Parathyroid adenoma (tissue), 2 donors: ENCODE measurements around the gene CPNE5.

Source experiments
- H2AFZ ChIP-seq: fragments of 300-600 bp; sonication (generic); one replicate; pipeline ENCODE4 v1.7.0; 2017; ENCODE audit warnings: antibody characterized with exemption, mild to moderate bottlenecking
- H3K27ac ChIP-seq: fragments of 300-600 bp; sonication (generic); one replicate; pipeline ENCODE4 v1.7.0; 2017
- H3K27me3 ChIP-seq: fragments of 300-600 bp; sonication (generic); one replicate; pipeline ENCODE4 v1.7.0; 2017; ENCODE audit warnings: low read length; ENCODE audit not compliant: control insufficient read depth, insufficient read depth
- H3K36me3 ChIP-seq: fragments of 300-600 bp; sonication (generic); one replicate; pipeline ENCODE4 v1.7.0; 2017; ENCODE audit warnings: low read length; ENCODE audit not compliant: control insufficient read depth, insufficient read depth
- H3K4me1 ChIP-seq: fragments of 300-600 bp; sonication (generic); one replicate; pipeline ENCODE4 v1.7.0; 2017; ENCODE audit warnings: control low read depth
- H3K4me2 ChIP-seq: fragments of 300-600 bp; sonication (generic); one replicate; pipeline ENCODE4 v1.7.0; 2017; ENCODE audit warnings: low read length
- H3K4me3 ChIP-seq: fragments of 300-600 bp; sonication (generic); one replicate; pipeline ENCODE4 v1.7.0; 2017; ENCODE audit warnings: low read depth, low read length
- H3K79me2 ChIP-seq: fragments of 300-600 bp; sonication (generic); one replicate; pipeline ENCODE4 v1.7.0; 2017; ENCODE audit warnings: control low read depth
- H3K9ac ChIP-seq: fragments of 300-600 bp; sonication (generic); one replicate; pipeline ENCODE4 v1.7.0; 2017; ENCODE audit warnings: mild to moderate bottlenecking
- H3K9me3 ChIP-seq: fragments of 300-600 bp; sonication (generic); one replicate; pipeline ENCODE4 v1.7.0; 2017; ENCODE audit warnings: low read length; ENCODE audit not compliant: control insufficient read depth
- CTCF ChIP-seq: fragments of 300-600 bp; sonication (generic); IDR thresholded peaks from one replicate; pipeline ENCODE4 v1.7.0; 2017; ENCODE audit warnings: antibody characterized with exemption, mild to moderate bottlenecking
- donor health status: primary hyperparathyroidism.

CPNE5 gene

GRCh38 chr6:36739947-36740817 lies 99.1 kb downstream of the CPNE5 start:
- Histone ChIP-seq H3K9me3 (no peaks in the 10 kb centered on the region), H3K4me2 (no peak overlapping the region), H2AFZ (no peak overlapping the region), H3K4me1 (peaks cover 5% of the 10 kb centered on the region), H3K27ac (no peak overlapping the region), H3K36me3 (no peaks in the 10 kb centered on the region), H3K4me3 (no peak overlapping the region), H3K9ac (no peak overlapping the region), H3K27me3 (no peaks in the 10 kb centered on the region), H3K79me2 (no peaks in the 10 kb centered on the region)
- TF ChIP-seq CTCF = no peak

GRCh38 chr6:36738108-36738507 lies 101.1 kb downstream of the CPNE5 start:
- Histone ChIP-seq H3K4me3 (no peak overlapping the region), H3K36me3 (no peaks in the 10 kb centered on the region), H3K79me2 (no peaks in the 10 kb centered on the region), H3K4me1 (peaks cover 6% of the 10 kb centered on the region), H3K9ac (no peak overlapping the region), H3K4me2 (no peak overlapping the region), H3K27ac (no peak overlapping the region), H3K9me3 (no peaks in the 10 kb centered on the region), H2AFZ (no peak overlapping the region), H3K27me3 (no peaks in the 10 kb centered on the region)
- no peak for TF ChIP-seq CTCF

GRCh38 chr6:36737043-36737785 lies 102.0 kb downstream of the CPNE5 start:
- Histone ChIP-seq H3K27me3 (no peaks in the 10 kb centered on the region), H3K27ac (no peak overlapping the region), H3K9me3 (no peaks in the 10 kb centered on the region), H3K4me1 (peaks cover 6% of the 10 kb centered on the region), H3K4me3 (no peak overlapping the region), H2AFZ (no peak overlapping the region), H3K4me2 (no peak overlapping the region), H3K79me2 (no peaks in the 10 kb centered on the region), H3K36me3 (no peaks in the 10 kb centered on the region), H3K9ac (no peak overlapping the region)
- TF ChIP-seq CTCF = no peak

GRCh38 chr6:36735110-36736071 lies 103.9 kb downstream of the CPNE5 start:
- H3K9ac ChIP-seq = no peak overlapping the region
- peak overlapping the region; percentile 82 for H3K27ac ChIP-seq
- peak overlapping the region; percentile 19 for H3K4me2 ChIP-seq
- no peak overlapping the region for H3K4me3 ChIP-seq
- H3K79me2 ChIP-seq = no peaks in the 10 kb centered on the region
- TF ChIP-seq CTCF = no peak
- peaks cover 6% of the 10 kb centered on the region for H3K4me1 ChIP-seq
- H2AFZ ChIP-seq = peak overlapping the region; percentile 31
- H3K27me3 ChIP-seq = no peaks in the 10 kb centered on the region
- H3K36me3 ChIP-seq = no peaks in the 10 kb centered on the region
- H3K9me3 ChIP-seq = no peaks in the 10 kb centered on the region
